MM.1S (cell line): Measurements from ENCODE around the gene DENND2D.

Source experiments
- DNase-seq: peaks from one replicate; pipeline ENCODE4 v3.0.0-alpha.2; 2015
- H2AFZ ChIP-seq: fragments of 300-600 bp; sonication (generic); 2 replicates; pipeline ENCODE4 v1.6.0; 2016; ENCODE audit warnings: antibody characterized with exemption, low read length
- H3F3A ChIP-seq: fragments of 300-600 bp; sonication (generic); 2 replicates; pipeline ENCODE4 v1.6.1; 2016; ENCODE audit warnings: mild to moderate bottlenecking, antibody characterized with exemption, low read length, moderate library complexity, mixed read lengths; ENCODE audit not compliant: insufficient read depth
- H3K27ac ChIP-seq: fragments of 300-600 bp; sonication (generic); 2 replicates; pipeline ENCODE4 v1.5.1; 2016; ENCODE audit warnings: mild to moderate bottlenecking, low read length
- H3K27me3 ChIP-seq: fragments of 300-600 bp; sonication (generic); replicated peaks from 2 replicates; pipeline ENCODE4 v1.6.0; 2016; ENCODE audit warnings: low read length; ENCODE audit not compliant: insufficient read depth
- H3K36me3 ChIP-seq: fragments of 300-600 bp; sonication (generic); replicated peaks from 2 replicates; pipeline ENCODE4 v1.6.1; 2016; ENCODE audit warnings: mild to moderate bottlenecking, low read length, mixed read lengths; ENCODE audit not compliant: insufficient read depth
- H3K4me1 ChIP-seq: fragments of 300-600 bp; sonication (generic); 2 replicates; pipeline ENCODE4 v1.6.1; 2016; ENCODE audit warnings: low read length, mixed read lengths
- H3K4me2 ChIP-seq: fragments of 300-600 bp; sonication (generic); 2 replicates; pipeline ENCODE4 v1.6.0; 2016; ENCODE audit warnings: low read depth, low read length
- H3K4me3 ChIP-seq: fragments of 300-600 bp; sonication (generic); 2 replicates; pipeline ENCODE4 v1.5.1; 2016; ENCODE audit warnings: low read length, mixed read lengths
- H3K79me2 ChIP-seq: fragments of 300-600 bp; sonication (generic); 2 replicates; pipeline ENCODE4 v1.6.1; 2016; ENCODE audit warnings: mixed run types, low read length, mixed read lengths
- H3K9ac ChIP-seq: fragments of 300-600 bp; sonication (generic); 2 replicates; pipeline ENCODE4 v1.6.1; 2016; ENCODE audit warnings: low read length, mixed read lengths
- H3K9me2 ChIP-seq: fragments of 300-600 bp; sonication (generic); replicated peaks from 2 replicates; pipeline ENCODE4 v1.6.1; 2016; ENCODE audit warnings: mild to moderate bottlenecking, low read length, mixed read lengths; ENCODE audit not compliant: insufficient read depth
- H3K9me3 ChIP-seq: fragments of 300-600 bp; sonication (generic); replicated peaks from 2 replicates; pipeline ENCODE4 v1.6.1; 2016; ENCODE audit warnings: mild to moderate bottlenecking, low read length, mixed read lengths; ENCODE audit not compliant: insufficient read depth
- H4K20me1 ChIP-seq: fragments of 300-600 bp; sonication (generic); 2 replicates; pipeline ENCODE4 v1.6.1; 2016; ENCODE audit warnings: mild to moderate bottlenecking, low read length, moderate library complexity, mixed read lengths; ENCODE audit not compliant: insufficient read depth
- EZH2 ChIP-seq: fragments of 300-600 bp; sonication (generic); optimal IDR thresholded peaks from 2 replicates; pipeline ENCODE3; 2017; ENCODE audit warnings: low read depth, mild to moderate bottlenecking, antibody characterized with exemption, low read length, mixed read lengths
- EZH2phosphoT487 ChIP-seq: fragments of 300-600 bp; sonication (generic); IDR thresholded peaks from 2 replicates; pipeline ENCODE4 v1.6.1; 2018; ENCODE audit warnings: antibody characterized with exemption, low read length
- TF ChIP-seq, protein P1 (sequence below): fragments of 300-600 bp; sonication (generic); IDR thresholded peaks from 2 replicates; pipeline ENCODE4 v1.5.1; 2016; ENCODE audit warnings: antibody characterized with exemption, low read length, mixed read lengths

DENND2D gene

GRCh38 chr1:111214074-111214801 lies 13.8 kb upstream of the DENND2D start:
- H3K36me3 ChIP-seq: no peaks in the 10 kb centered on the region
- H3K9ac ChIP-seq: no peak overlapping the region
- peaks cover 46% of the 10 kb centered on the region for H3K4me1 ChIP-seq
- no peaks in the 10 kb centered on the region for H3K27me3 ChIP-seq
- H4K20me1 ChIP-seq: no peaks in the 10 kb centered on the region
- TF ChIP-seq, protein P1, sequence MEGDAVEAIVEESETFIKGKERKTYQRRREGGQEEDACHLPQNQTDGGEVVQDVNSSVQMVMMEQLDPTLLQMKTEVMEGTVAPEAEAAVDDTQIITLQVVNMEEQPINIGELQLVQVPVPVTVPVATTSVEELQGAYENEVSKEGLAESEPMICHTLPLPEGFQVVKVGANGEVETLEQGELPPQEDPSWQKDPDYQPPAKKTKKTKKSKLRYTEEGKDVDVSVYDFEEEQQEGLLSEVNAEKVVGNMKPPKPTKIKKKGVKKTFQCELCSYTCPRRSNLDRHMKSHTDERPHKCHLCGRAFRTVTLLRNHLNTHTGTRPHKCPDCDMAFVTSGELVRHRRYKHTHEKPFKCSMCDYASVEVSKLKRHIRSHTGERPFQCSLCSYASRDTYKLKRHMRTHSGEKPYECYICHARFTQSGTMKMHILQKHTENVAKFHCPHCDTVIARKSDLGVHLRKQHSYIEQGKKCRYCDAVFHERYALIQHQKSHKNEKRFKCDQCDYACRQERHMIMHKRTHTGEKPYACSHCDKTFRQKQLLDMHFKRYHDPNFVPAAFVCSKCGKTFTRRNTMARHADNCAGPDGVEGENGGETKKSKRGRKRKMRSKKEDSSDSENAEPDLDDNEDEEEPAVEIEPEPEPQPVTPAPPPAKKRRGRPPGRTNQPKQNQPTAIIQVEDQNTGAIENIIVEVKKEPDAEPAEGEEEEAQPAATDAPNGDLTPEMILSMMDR: no peak
- TF ChIP-seq EZH2 (no peak), EZH2phosphoT487 (no peak)
- H3K9me2 ChIP-seq: no peaks in the 10 kb centered on the region
- H3F3A ChIP-seq: peaks cover 18% of the 10 kb centered on the region
- peak overlapping the region; percentile 89; the same call in 1 of the 2 replicates for H3K27ac ChIP-seq
- no peaks in the 10 kb centered on the region for H3K9me3 ChIP-seq
- DNase-seq: peak; percentile 15
- H3K79me2 ChIP-seq: no peaks in the 10 kb centered on the region
- H2AFZ ChIP-seq: no peak overlapping the region
- H3K4me2 ChIP-seq: peak overlapping the region; percentile 63; the same call in 1 of the 2 replicates
- H3K4me3 ChIP-seq: no peak overlapping the region

DNA sequence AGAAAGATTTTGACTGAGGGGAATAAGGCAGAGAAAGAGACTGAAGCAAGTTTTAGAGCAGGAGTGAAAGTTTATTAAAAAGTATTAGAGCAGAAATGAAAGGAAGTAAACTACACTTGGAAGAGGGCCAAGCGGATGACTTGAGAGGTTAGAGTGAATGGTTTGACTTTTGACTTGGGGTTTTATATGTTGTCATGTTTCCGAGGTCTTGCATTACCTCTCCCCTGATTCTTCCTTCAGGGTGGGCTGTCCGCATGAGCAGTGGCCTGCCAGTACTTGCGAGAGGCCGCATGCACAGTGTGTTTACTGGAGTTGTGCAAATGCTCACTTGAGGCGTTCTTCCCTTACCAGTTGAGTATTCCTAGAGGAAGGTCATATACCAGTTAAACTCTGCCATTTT lies 13.0 kb upstream of the DENND2D start:
- TF ChIP-seq, protein P1: no peak
- no peak for TF ChIP-seq EZH2phosphoT487
- TF ChIP-seq EZH2: no peak
- Histone ChIP-seq H3K9me2 (no peaks in the 10 kb centered on the region), H3K27ac (no peak overlapping the region), H3K4me3 (no peak overlapping the region), H3F3A (peaks cover 18% of the 10 kb centered on the region), H2AFZ (no peak overlapping the region), H3K4me2 (no peak overlapping the region), H3K27me3 (no peaks in the 10 kb centered on the region), H3K4me1 (peaks cover 40% of the 10 kb centered on the region), H3K9me3 (no peaks in the 10 kb centered on the region), H3K36me3 (no peaks in the 10 kb centered on the region), H3K79me2 (no peaks in the 10 kb centered on the region), H3K9ac (no peak overlapping the region), H4K20me1 (no peaks in the 10 kb centered on the region)
- no peak for DNase-seq

GRCh38 chr1:111212634-111213335 lies 12.3 kb upstream of the DENND2D start:
- H3K9ac ChIP-seq: no peak overlapping the region
- no peak overlapping the region for H3K27ac ChIP-seq
- H3K36me3 ChIP-seq: no peaks in the 10 kb centered on the region
- no peaks in the 10 kb centered on the region for H3K9me3 ChIP-seq
- H3K4me2 ChIP-seq: no peak overlapping the region
- no peaks in the 10 kb centered on the region for H3K79me2 ChIP-seq
- H4K20me1 ChIP-seq: no peaks in the 10 kb centered on the region
- no peaks in the 10 kb centered on the region for H3K27me3 ChIP-seq
- H2AFZ ChIP-seq: no peak overlapping the region
- H3K4me1 ChIP-seq: peaks cover 37% of the 10 kb centered on the region
- TF ChIP-seq EZH2phosphoT487 (no peak), EZH2 (no peak)
- TF ChIP-seq, protein P1: no peak
- H3F3A ChIP-seq: peaks cover 18% of the 10 kb centered on the region
- H3K4me3 ChIP-seq: no peak overlapping the region
- no peak for DNase-seq
- H3K9me2 ChIP-seq: no peaks in the 10 kb centered on the region
